PC-9 (cell line): Measurements from ENCODE around the gene ADAMTS3.

Source experiments
- CTCF ChIP-seq: fragments of 200-600 bp; sonication (generic); conservative IDR thresholded peaks from 2 replicates; pipeline ENCODE4 v1.6.1; 2017; ENCODE audit warnings: mixed run types, antibody characterized with exemption, mild to moderate bottlenecking, moderate library complexity
- EZH2 ChIP-seq: fragments of 200-600 bp; sonication (generic); IDR thresholded peaks from 2 replicates; pipeline ENCODE4 v1.8.0; 2017; ENCODE audit warnings: antibody characterized with exemption, low read depth

GRCh38 chr4:72290737-72291136 is 278.3 kb downstream of the ADAMTS3 start:
- TF ChIP-seq EZH2, result no peak
- TF ChIP-seq CTCF, result no peak
